ENCODE results near the gene C2orf92.
"Not testable (repeated sequence)": the region's sequence is repeated elsewhere in the genome, so short reads cannot be mapped to it uniquely, and the experiment has no call there.

Gene C2orf92

DNA sequence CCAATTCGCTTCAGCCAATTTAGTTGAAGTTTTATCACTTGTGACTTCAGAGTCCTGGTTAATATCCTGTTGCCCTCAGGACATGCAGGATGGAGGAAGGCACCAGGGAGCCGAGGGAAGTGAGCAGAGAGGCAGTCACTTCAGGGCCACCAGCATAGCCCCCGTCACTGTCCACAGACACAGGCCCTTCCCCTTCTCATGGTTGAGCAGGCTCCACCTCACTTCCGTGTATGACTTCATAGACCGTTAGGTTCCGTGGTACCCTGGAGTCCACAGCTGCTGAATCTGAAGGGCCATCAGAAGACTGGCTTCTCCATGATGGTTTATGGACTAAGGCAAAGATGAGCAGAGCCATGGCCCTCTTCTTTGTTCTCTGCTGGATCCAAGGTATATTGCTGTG, at the start of gene C2orf92:
C2orf92 (plus strand) TSS at position 266 of the 400 bp plus-strand sequence; CDS start at position 342, 76 bp downstream.
- DNase-seq (ENCODE audit: low read depth, low spot score) = no peak

- DNase-seq (ENCODE audit: low read depth, low spot score) = not testable (repeated sequence)
These were observed 49.0 kb upstream of the C2orf92 start for GRCh38 chr2:97620492-97620891.

DNA sequence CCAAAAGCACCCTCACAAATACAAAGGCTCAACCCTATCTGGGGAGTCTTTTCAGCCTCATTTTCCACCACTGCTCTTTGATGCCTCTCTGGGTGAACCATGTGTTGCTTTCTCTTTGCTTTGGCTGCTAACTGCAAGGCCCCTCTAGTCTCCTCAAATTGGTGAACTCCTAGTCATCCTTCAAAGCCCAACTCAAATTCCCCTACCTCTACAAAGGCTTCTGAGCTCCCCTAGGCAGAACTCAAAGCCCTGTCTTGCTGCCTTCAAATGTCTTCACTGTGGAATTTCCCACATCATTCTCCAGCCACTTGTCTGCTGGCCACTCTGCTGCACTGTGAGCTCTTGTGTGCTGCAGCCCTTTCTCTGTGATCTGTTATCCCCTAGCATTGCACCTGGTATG, 46.5 kb upstream of the C2orf92 start:
- not testable (repeated sequence) for DNase-seq (ENCODE audit: low read depth, low spot score)

DNA sequence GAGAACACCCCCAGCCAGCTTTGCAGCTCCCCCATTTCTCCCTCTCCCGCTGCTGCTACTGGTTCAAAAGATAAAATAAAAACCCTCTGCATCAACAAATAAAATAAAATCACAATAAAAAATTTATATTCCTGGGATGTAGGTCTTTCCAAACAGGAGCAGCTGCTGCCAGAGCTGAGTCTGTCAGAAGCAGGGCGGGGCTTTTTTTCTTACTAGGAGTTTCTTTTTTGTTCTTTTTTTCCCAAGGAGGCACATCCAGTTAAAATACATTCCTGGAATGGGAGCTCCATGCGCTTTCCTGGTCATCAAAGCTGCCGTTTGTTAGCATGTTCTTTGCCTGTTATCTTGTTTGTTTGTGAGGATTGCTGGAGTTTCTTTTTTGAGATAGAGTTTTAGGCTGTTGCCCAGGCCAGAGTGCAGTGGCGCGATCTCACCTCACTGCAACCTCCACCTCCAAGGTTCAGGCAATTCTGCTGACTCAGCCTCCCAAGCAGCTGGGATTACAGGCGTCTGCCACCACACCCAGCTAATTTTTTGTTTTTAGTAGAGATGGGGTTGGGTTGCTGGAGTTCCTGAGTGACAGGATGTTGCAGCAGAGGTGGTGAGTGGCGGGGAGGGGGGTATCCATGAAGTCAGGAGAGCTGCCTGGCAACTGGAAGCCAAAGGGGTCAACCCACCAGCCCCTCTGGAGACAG, 44.0 kb upstream of the C2orf92 start:
- DNase-seq (ENCODE audit: low read depth, low spot score) = not testable (repeated sequence)

GRCh38 chr2:97626049-97626430, 43.5 kb upstream of the C2orf92 start:
- not testable (repeated sequence) for DNase-seq (ENCODE audit: low read depth, low spot score)

- DNase-seq (ENCODE audit: low read depth, low spot score) = no peak
These were observed 25.3 kb upstream of the C2orf92 start for GRCh38 chr2:97644023-97644717.

DNA sequence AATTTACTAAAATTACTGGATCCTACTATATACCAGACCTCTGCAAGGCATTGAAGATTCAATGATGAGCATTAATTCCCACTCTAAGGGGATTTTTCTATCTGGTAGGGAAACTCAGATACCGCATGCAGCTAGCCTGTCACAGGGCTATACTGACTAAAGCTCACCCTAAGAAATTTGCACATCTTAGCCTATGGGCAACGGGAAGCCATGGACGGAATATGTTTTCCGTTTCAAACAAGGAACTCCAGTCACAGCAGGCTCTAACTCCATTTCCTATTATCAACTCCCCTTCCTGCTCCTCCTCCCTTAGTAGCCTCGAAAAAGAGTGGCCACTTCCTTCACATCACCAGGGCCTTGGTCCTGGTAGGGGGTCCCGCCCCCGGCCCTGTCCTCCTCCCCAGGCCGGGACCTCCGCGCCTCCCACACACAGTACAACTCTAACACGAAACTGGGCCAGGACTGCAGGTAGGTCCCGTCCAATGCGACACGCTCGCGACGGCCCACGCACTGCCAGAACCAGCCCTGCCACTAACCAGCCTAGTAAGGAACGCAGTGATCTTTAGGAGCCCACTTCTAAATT, 24.3 kb upstream of the C2orf92 start:
- no peak for DNase-seq (ENCODE audit: low read depth, low spot score)

DNA sequence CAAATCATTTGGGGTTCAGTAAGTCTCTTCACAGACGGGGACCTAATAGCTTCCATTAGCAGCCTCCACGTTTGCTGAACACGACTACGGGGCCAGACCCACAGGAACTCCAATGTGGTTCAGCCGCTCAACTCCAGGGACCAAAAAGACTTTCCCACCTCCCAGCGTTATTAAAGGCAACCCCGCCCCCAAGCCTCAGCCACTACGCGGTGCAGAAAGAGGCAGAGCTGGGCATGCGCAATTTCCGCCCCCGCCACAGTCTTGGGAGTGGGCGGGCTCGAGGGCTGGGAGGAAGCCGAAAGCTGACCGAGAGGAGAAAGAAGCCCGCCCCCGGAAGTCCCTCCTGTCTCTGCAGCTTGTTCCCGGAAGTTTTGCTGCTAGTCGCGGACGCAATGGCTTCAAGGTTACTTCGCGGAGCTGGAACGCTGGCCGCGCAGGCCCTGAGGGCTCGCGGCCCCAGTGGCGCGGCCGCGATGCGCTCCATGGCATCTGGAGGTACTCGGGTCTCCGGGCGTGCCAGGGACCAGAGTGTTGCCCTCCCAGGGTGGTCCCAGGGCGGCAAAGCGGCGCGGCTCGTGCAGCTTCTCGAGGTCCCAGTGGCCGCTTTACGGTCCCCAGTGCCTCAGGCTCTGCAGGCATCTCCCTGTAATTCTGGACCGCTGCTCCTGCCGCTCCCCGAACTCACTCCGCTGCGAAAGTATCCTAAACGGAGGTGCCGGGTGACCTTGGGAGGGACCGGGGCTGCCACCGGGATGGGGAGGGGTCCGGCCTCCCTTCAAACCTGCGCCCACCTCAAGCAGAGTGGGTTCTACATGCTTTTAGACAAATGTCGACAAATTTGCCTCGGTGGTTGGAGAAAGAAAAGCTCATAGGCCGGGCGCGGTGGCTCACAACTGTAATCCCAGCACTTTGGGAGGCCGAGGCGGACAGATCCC, 23.6 kb upstream of the C2orf92 start, which contains the start of gene COX5B:
COX5B (plus strand) TSS at position 368 of the 935 bp plus-strand sequence; CDS start at position 393, 25 bp downstream.
- peak; percentile 99 for DNase-seq (ENCODE audit: low read depth, low spot score)

GRCh38 chr2:97646977-97647376, 22.5 kb upstream of the C2orf92 start:
- DNase-seq (ENCODE audit: low read depth, low spot score) = no peak

- no peak for DNase-seq (ENCODE audit: low read depth, low spot score)
These were observed 18.4 kb upstream of the C2orf92 start for GRCh38 chr2:97651114-97651513.

GRCh38 chr2:97653473-97653872, 16.0 kb upstream of the C2orf92 start:
- no peak for DNase-seq (ENCODE audit: low read depth, low spot score)

- no peak for DNase-seq (ENCODE audit: low read depth, low spot score)
These were observed 15.6 kb upstream of the C2orf92 start for GRCh38 chr2:97653874-97654273.

GRCh38 chr2:97654309-97654708, 15.2 kb upstream of the C2orf92 start:
- DNase-seq (ENCODE audit: low read depth, low spot score) = no peak

- DNase-seq (ENCODE audit: low read depth, low spot score) = no peak
These were observed 14.7 kb upstream of the C2orf92 start for GRCh38 chr2:97654791-97655190.

DNA sequence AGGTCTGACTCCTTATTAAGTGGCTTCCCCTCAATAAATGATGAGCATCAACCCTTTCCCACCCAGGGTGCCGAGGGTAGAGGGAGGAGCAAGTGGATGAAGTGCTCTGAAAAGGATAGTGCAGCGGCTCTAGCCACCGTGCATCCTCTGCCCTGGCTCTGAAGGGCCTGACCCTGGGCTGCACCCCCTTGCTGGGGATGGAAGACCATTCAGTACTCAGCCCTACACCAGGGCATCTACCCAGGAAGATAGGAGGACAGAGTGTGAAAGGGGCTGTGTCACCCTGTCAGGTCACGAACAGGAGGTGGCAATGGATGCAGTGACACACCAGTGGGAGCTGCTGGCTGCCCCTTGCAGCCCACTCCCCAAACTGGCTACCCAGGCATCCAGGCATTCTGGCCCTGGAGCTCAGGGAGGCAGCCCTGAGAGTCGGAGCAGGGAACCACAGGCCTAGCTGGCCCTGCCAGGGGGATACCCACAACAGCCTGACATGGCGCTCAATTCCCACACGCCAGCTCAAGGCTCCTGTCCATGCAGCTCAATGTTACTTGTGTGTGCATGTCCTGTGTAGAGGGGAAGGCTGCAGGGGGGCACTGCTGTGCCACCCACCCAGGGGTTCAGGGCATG, 13.3 kb upstream of the C2orf92 start:
- DNase-seq (ENCODE audit: low read depth, low spot score) = no peak

DNA sequence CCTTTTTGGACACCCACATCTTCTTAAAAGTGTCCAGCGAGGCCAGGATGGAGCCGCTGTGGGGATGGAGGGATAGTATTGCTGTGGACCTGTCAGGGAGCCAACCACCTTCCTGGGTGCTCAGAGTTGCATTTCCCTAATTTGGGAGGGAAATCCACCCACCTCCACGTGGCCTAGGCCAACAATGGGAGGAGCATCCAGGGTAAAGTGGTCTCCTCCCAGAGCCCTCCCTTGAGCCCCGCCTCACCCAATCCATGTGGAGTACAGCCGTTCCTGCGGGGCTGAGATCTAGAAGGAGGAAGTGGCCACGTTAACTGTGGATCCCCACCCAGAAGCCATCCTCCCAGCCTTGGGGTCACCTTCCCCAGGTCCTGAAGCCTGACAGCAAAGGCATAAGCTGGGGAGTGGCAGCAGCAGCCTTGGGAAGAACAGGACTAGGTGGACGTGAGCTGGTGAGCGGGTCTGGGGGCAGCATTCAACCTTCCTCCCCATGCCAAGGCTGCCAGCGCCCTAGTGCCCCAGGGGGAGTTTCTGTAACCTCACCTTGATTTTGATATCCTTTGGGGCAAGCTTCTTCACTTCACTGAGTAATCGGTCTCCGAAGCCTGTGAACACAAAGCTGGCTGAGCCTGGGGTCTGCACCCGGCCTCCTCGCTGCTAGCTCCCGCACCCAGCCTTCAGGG, 12.5 kb upstream of the C2orf92 start:
- DNase-seq (ENCODE audit: low read depth, low spot score) = no peak

- DNase-seq (ENCODE audit: low read depth, low spot score) = no peak
These were observed 11.4 kb upstream of the C2orf92 start for GRCh38 chr2:97657986-97658690.

- DNase-seq (ENCODE audit: low read depth, low spot score) = no peak
These were observed 10.8 kb upstream of the C2orf92 start for GRCh38 chr2:97658691-97659157.

GRCh38 chr2:97659256-97660043, 10.1 kb upstream of the C2orf92 start:
- no peak for DNase-seq (ENCODE audit: low read depth, low spot score)
